HAP-1 (cell line): ENCODE results near the gene DENND4A.
"Not testable (repeated sequence)": the region's sequence is repeated elsewhere in the genome, so short reads cannot be mapped to it uniquely, and the experiment has no call there.

Experiments
- DNase-seq, 2 experiments: peaks; one replicate each; pipeline ENCODE4 v3.0.0-alpha.2; 2016 to 2020; ENCODE audit warnings: low spot score in 2 of 2
- H3K27me3 ChIP-seq: fragments of 250-450 bp; sonication (Bioruptor Pico); 2 replicates; pipeline ENCODE4 v1.5.1; 2020; ENCODE audit warnings: low read depth, mild to moderate bottlenecking, moderate library complexity
- H3K36me3 ChIP-seq: fragments of 250-450 bp; sonication (Bioruptor Pico); replicated peaks from 2 replicates; pipeline ENCODE4 v1.5.1; 2020; ENCODE audit warnings: mild to moderate bottlenecking
- H3K4me1 ChIP-seq: fragments of 250-450 bp; sonication (Bioruptor Pico); 2 replicates; pipeline ENCODE4 v1.5.1; 2020; ENCODE audit warnings: mild to moderate bottlenecking
- H3K4me3 ChIP-seq: fragments of 250-450 bp; sonication (Bioruptor Pico); 2 replicates; pipeline ENCODE4 v1.5.1; 2020; ENCODE audit warnings: mild to moderate bottlenecking, moderate library complexity
- H3K9me3 ChIP-seq: fragments of 250-450 bp; sonication (Bioruptor Pico); 2 replicates; pipeline ENCODE4 v1.5.1; 2020; ENCODE audit warnings: mild to moderate bottlenecking, moderate library complexity
- in situ Hi-C: fragments of 300-500 bp; cut with MboI; formaldehyde crosslinking; loops from 3 replicates; pipeline ENCODE4 v1.14.3; 2020; ENCODE audit warnings: low sequenced_read_pairs, inconsistent platforms, mixed read lengths

DENND4A gene

GRCh38 chr15:65740148-65740547 lies 51.9 kb downstream of the DENND4A start:
- Histone ChIP-seq H3K27me3 (no peaks in the 10 kb centered on the region), H3K4me1 (peaks cover 16% of the 10 kb centered on the region), H3K4me3 (no peak overlapping the region), H3K9me3 (no peaks in the 10 kb centered on the region), H3K36me3 (no peaks in the 10 kb centered on the region)
- in situ Hi-C loops: no loop called here
- no peak for DNase-seq

GRCh38 chr15:65738649-65739048 lies 53.4 kb downstream of the DENND4A start:
- in situ Hi-C loops: no loop called here
- Histone ChIP-seq H3K9me3 (no peaks in the 10 kb centered on the region), H3K4me1 (peaks cover 8% of the 10 kb centered on the region), H3K27me3 (no peaks in the 10 kb centered on the region), H3K36me3 (no peaks in the 10 kb centered on the region), H3K4me3 (no peak overlapping the region)
- no peak for DNase-seq

- H3K9me3 ChIP-seq, H3K36me3 ChIP-seq, H3K27me3 ChIP-seq, H3K4me1 ChIP-seq, in situ Hi-C loops, H3K4me3 ChIP-seq: not testable (repeated sequence)
- DNase-seq: peak in 1 of 2 experiments; percentile 28
These were observed 58.5 kb downstream of the DENND4A start for GRCh38 chr15:65733599-65733998.

- in situ Hi-C loops: no loop called here
- Histone ChIP-seq H3K27me3 (no peaks in the 10 kb centered on the region), H3K36me3 (no peaks in the 10 kb centered on the region), H3K4me3 (no peak overlapping the region), H3K9me3 (no peaks in the 10 kb centered on the region), H3K4me1 (peaks cover 7% of the 10 kb centered on the region)
- no peak for DNase-seq
These were observed 59.4 kb downstream of the DENND4A start for GRCh38 chr15:65732698-65733097.

- H3K27me3 ChIP-seq: no peaks in the 10 kb centered on the region
- no peaks in the 10 kb centered on the region for H3K36me3 ChIP-seq
- H3K9me3 ChIP-seq: no peaks in the 10 kb centered on the region
- peaks cover 7% of the 10 kb centered on the region for H3K4me1 ChIP-seq
- H3K4me3 ChIP-seq: no peak overlapping the region
- in situ Hi-C loops: no loop called here
- DNase-seq: no peak
These were observed 60.2 kb downstream of the DENND4A start for GRCh38 chr15:65731926-65732325.

GRCh38 chr15:65730549-65731172 lies 61.4 kb downstream of the DENND4A start:
- DNase-seq: no peak
- H3K9me3 ChIP-seq: no peaks in the 10 kb centered on the region
- no peaks in the 10 kb centered on the region for H3K27me3 ChIP-seq
- no peaks in the 10 kb centered on the region for H3K36me3 ChIP-seq
- in situ Hi-C loops: no loop called here
- H3K4me3 ChIP-seq: no peak overlapping the region
- H3K4me1 ChIP-seq: peaks cover 7% of the 10 kb centered on the region

- in situ Hi-C loops: no loop called here
- no peak overlapping the region for H3K4me3 ChIP-seq
- no peaks in the 10 kb centered on the region for H3K9me3 ChIP-seq
- H3K27me3 ChIP-seq: no peaks in the 10 kb centered on the region
- no peak for DNase-seq
- H3K36me3 ChIP-seq: no peaks in the 10 kb centered on the region
- H3K4me1 ChIP-seq: no peaks in the 10 kb centered on the region; the same call in 1 of the 2 replicates
These were observed 67.5 kb downstream of the DENND4A start for GRCh38 chr15:65724464-65725215.

GRCh38 chr15:65723876-65724275 lies 68.2 kb downstream of the DENND4A start:
- Histone ChIP-seq H3K36me3 (no peaks in the 10 kb centered on the region), H3K4me1 (no peaks in the 10 kb centered on the region; the same call in 1 of the 2 replicates), H3K9me3 (no peaks in the 10 kb centered on the region), H3K4me3 (no peak overlapping the region), H3K27me3 (no peaks in the 10 kb centered on the region)
- DNase-seq: no peak
- in situ Hi-C loops: no loop called here

- Histone ChIP-seq H3K9me3 (no peaks in the 10 kb centered on the region), H3K4me1 (no peaks in the 10 kb centered on the region; the same call in 1 of the 2 replicates), H3K36me3 (no peaks in the 10 kb centered on the region), H3K4me3 (no peak overlapping the region), H3K27me3 (no peaks in the 10 kb centered on the region)
- DNase-seq: no peak
- in situ Hi-C loops: no loop called here
These were observed 69.9 kb downstream of the DENND4A start for GRCh38 chr15:65722191-65722590.

- H3K9me3 ChIP-seq: no peaks in the 10 kb centered on the region
- in situ Hi-C loops: no loop called here
- no peaks in the 10 kb centered on the region for H3K4me1 ChIP-seq
- no peak overlapping the region for H3K4me3 ChIP-seq
- DNase-seq: no peak
- H3K36me3 ChIP-seq: no peaks in the 10 kb centered on the region
- H3K27me3 ChIP-seq: no peaks in the 10 kb centered on the region
These were observed 79.7 kb downstream of the DENND4A start for GRCh38 chr15:65712415-65712814.

GRCh38 chr15:65695081-65695480 lies 97.0 kb downstream of the DENND4A start:
- H3K4me3 ChIP-seq: no peak overlapping the region
- H3K27me3 ChIP-seq: no peaks in the 10 kb centered on the region
- H3K9me3 ChIP-seq: no peaks in the 10 kb centered on the region
- H3K36me3 ChIP-seq: no peaks in the 10 kb centered on the region
- no peak for DNase-seq
- H3K4me1 ChIP-seq: no peaks in the 10 kb centered on the region
- in situ Hi-C loops: no loop called here

GRCh38 chr15:65690778-65691177 lies 101.3 kb downstream of the DENND4A start:
- Histone ChIP-seq H3K27me3 (no peaks in the 10 kb centered on the region), H3K9me3 (no peaks in the 10 kb centered on the region), H3K36me3 (no peaks in the 10 kb centered on the region), H3K4me1 (no peaks in the 10 kb centered on the region), H3K4me3 (no peak overlapping the region)
- no peak for DNase-seq
- in situ Hi-C loops: no loop called here

GRCh38 chr15:65690173-65690572 lies 101.9 kb downstream of the DENND4A start:
- no peaks in the 10 kb centered on the region for H3K27me3 ChIP-seq
- H3K9me3 ChIP-seq: no peaks in the 10 kb centered on the region
- H3K36me3 ChIP-seq: no peaks in the 10 kb centered on the region
- no peaks in the 10 kb centered on the region for H3K4me1 ChIP-seq
- DNase-seq: no peak
- in situ Hi-C loops: no loop called here
- no peak overlapping the region for H3K4me3 ChIP-seq

- Histone ChIP-seq H3K27me3 (no peaks in the 10 kb centered on the region), H3K36me3 (no peaks in the 10 kb centered on the region), H3K4me3 (no peak overlapping the region), H3K4me1 (no peaks in the 10 kb centered on the region), H3K9me3 (no peaks in the 10 kb centered on the region)
- no peak for DNase-seq
- in situ Hi-C loops: no loop called here
These were observed 103.6 kb downstream of the DENND4A start for GRCh38 chr15:65688462-65688861.
